ENCODE measurements around the gene RBP4.

The RBP4 gene

GRCh38 chr10:93595378-93596161 is 5.5 kb downstream of the RBP4 start:
- no peak for DNase-seq

- no peak for DNase-seq
Observed at GRCh38 chr10:93594518-93594917, 6.5 kb downstream of the RBP4 start.

- DNase-seq: no peak
Observed at GRCh38 chr10:93593749-93594148, 7.3 kb downstream of the RBP4 start.

- DNase-seq: no peak
Observed at GRCh38 chr10:93593254-93593653, 7.8 kb downstream of the RBP4 start.

- no peak for DNase-seq
Observed at GRCh38 chr10:93591065-93591808, 9.8 kb downstream of the RBP4 start.

GRCh38 chr10:93590638-93591037 is 10.4 kb downstream of the RBP4 start:
- DNase-seq: no peak

- no peak for DNase-seq
Observed at GRCh38 chr10:93589648-93590562, 11.1 kb downstream of the RBP4 start.

- no peak for DNase-seq
Observed at GRCh38 chr10:93584445-93584844, 16.6 kb downstream of the RBP4 start.

- no peak for DNase-seq
Observed at GRCh38 chr10:93580828-93581227, 20.2 kb downstream of the RBP4 start.

- no peak for DNase-seq
Observed at GRCh38 chr10:93579985-93580711, 20.9 kb downstream of the RBP4 start.

- no peak for DNase-seq
Observed at GRCh38 chr10:93579089-93579488, 21.9 kb downstream of the RBP4 start.

GRCh38 chr10:93577565-93577964 is 23.5 kb downstream of the RBP4 start:
- no peak for DNase-seq

GRCh38 chr10:93576888-93577287 is 24.1 kb downstream of the RBP4 start:
- no peak for DNase-seq

GRCh38 chr10:93573924-93574323 is 27.1 kb downstream of the RBP4 start:
- no peak for DNase-seq

GRCh38 chr10:93573051-93573909 is 27.8 kb downstream of the RBP4 start:
- no peak for DNase-seq

- DNase-seq: no peak
Observed at GRCh38 chr10:93572606-93573005, 28.4 kb downstream of the RBP4 start.

GRCh38 chr10:93570383-93570782 is 30.7 kb downstream of the RBP4 start:
- DNase-seq: no peak

GRCh38 chr10:93568105-93568390 is 33.0 kb downstream of the RBP4 start:
- no peak for DNase-seq

GRCh38 chr10:93567277-93568104 is 33.5 kb downstream of the RBP4 start:
- no peak for DNase-seq

- no peak for DNase-seq
Observed at GRCh38 chr10:93566435-93567276, 34.4 kb downstream of the RBP4 start, which contains the start of gene FFAR4. TSS of gene FFAR4 (plus strand) at chr10:93566665. CDS start at chr10:93566721, 56 bp downstream.
